HG02938 (cell line): Measurements from ENCODE around the gene GET3.
A peak's percentile ranks its signal among the peaks of the same experiment; 100 is the strongest.

Source experiments
- ATAC-seq: cut with Tn5 transposase; IDR thresholded peaks from one replicate; pipeline ENCODE4 v1.9.1; 2021; ENCODE audit warnings: mild to moderate bottlenecking, moderate library complexity; ENCODE audit not compliant: unreplicated experiment

Gene GET3

GRCh38 chr19:12750851-12751250 lies 13.6 kb downstream of the GET3 start:
- no peak for ATAC-seq

- ATAC-seq: no peak
These were observed 14.3 kb downstream of the GET3 start, which contains the start of gene BEST2 for GRCh38 chr19:12751635-12752034. BEST2 (plus strand) TSS chr19:12751791; CDS start chr19:12752593, 802 bp downstream.

- ATAC-seq: no peak
These were observed 14.9 kb downstream of the GET3 start for GRCh38 chr19:12752056-12752781.

DNA sequence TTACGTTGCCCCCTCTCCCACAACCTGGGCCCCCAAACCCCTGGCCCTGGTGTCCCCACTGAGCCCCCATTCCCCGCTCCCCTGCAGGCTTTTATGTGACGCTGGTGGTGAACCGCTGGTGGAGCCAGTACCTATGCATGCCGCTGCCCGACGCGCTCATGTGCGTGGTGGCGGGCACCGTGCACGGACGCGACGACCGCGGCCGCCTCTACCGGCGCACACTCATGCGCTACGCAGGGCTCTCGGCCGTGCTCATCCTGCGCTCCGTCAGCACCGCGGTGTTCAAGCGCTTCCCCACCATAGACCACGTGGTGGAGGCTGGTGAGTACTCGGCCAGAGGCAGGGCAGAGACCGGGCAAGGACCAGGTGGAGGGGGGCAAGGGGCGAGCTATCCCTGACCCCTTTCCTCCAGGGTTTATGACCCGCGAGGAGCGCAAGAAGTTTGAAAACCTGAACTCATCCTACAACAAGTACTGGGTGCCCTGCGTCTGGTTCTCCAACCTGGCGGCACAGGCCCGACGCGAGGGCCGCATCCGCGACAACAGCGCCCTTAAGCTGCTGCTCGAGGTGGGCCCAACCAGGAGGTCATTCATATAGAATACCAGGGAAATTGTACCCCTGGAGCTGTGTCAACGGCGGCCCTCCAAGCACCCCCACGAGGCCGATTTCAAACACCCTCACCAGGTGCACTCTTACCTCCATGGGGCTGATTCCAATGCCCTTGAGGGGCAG lies 17.3 kb downstream of the GET3 start:
- no peak for ATAC-seq

- no peak for ATAC-seq
These were observed 19.0 kb downstream of the GET3 start for GRCh38 chr19:12756150-12756883.

- no peak for ATAC-seq
These were observed 20.4 kb downstream of the GET3 start for GRCh38 chr19:12757544-12758274.

DNA sequence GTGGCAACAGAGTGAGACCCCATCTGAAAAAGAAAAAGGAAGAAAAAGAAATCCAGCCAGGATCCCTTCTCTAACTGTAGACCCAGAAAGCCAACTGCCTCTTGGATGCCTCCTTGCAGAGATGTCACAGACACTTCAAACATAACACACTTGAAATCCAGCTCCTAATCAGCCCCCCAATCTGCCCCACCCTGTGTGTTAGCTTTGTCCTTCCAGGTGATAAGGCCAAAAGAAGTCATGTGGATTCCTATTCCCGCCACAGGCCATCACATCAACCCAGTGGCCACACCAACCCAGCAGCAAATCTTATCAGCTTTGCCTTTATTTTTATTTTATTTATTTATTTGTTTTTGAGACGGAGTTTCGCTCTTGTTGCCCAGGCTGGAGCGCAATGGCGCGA lies 22.4 kb downstream of the GET3 start:
- ATAC-seq: no peak

DNA sequence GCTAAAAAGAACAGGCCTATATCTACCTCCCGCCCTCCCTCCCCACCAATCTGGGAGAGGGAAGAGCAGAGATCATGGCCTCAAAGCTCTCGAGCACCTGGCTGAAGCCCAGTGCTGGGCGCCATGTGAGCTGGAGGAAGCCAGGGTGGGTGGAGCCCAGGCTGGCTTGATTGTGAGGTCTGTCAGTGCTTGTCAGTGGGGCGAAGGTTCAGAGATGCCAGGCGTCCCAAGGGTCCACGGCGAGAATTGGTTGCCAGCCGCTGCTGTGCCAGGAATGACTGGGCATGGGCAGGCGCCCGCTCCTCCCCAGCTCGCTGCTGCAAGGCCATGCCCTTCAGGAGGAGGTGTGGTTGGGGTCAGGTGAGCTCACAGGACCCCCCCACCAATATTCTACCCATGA lies 25.8 kb downstream of the GET3 start:
- ATAC-seq: no peak

- ATAC-seq: no peak
These were observed 27.4 kb downstream of the GET3 start for GRCh38 chr19:12764698-12765097.

- no peak for ATAC-seq
These were observed 28.8 kb downstream of the GET3 start for GRCh38 chr19:12766051-12766521.

- ATAC-seq: no peak
These were observed 29.9 kb downstream of the GET3 start for GRCh38 chr19:12767150-12767549.

GRCh38 chr19:12767666-12768065 lies 30.4 kb downstream of the GET3 start:
- ATAC-seq: no peak

GRCh38 chr19:12769689-12770088 lies 32.4 kb downstream of the GET3 start:
- no peak for ATAC-seq

GRCh38 chr19:12770922-12771321 lies 33.6 kb downstream of the GET3 start:
- ATAC-seq: no peak

- ATAC-seq: no peak
These were observed 35.0 kb downstream of the GET3 start for GRCh38 chr19:12772323-12772722.

DNA sequence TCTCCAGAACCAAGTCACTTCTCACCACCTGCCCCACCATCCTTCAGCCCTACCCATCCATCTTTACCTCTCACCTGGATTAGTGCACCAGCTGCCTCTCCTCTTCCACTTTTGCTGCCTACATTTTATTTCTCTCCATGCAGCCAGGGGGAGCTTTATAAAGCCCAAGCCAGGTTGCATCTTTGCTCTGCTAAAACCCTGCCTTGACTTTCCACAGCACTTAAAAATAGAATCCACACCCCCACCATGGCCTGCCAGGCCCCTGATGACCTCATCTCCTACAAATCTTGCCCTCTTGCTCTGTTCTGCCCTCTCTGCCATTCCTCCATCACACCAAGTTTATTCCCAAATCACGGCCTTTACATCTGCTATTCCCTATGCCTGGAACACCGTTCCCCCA lies 36.3 kb downstream of the GET3 start:
- no peak for ATAC-seq

DNA sequence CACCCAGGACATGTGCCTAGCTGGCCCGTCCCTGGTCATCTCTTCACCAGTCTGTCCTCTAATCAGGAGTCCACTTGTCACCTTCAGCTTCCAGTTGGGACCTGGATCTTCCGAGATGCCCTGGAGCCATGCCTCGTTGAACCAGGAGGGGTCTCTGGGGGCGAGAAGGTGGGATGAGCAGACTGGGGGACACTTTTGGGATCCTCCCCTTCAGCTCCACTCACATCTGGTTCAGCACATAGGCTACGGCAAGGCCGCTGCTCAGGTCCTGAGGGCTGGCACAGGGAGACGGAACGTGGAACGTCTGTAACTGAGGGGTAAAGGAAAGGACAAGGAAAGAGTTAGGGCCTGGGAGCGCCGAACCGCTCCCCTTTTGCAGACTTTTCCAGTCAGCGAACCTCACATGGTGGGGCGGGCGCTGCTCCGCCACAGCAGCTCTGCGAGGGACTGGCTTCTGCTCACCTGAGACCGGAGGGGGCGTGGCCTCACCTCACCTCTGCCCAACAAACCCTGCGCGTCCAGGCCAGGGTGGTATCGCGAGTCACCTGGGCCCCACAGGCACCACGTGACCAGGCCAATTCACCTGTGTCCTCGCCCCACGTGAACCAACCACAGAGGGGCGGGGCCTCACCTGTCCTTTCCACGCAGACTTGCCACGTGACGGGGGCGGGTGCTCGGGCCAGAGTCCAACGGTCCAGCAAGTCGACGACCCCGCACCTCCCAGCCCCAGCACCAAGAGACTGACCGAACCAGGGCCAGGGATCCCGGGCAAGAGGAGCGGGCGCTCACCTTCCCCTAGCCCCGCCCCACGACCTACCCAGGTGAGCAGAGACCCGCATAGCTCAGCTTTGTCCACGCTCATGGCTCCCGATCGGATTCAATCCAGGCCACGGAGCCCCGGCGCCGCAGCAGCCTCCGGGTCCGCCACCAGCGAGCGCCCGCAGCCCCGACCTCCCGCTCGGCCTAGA lies 37.6 kb downstream of the GET3 start, which contains the start of gene HOOK2:
Gene HOOK2 (minus strand): TSS at position 965 of the 968 bp plus-strand sequence. CDS start 103 bp downstream, at position 862.
- ATAC-seq: peak; percentile 1

- ATAC-seq: no peak
These were observed 40.1 kb downstream of the GET3 start for GRCh38 chr19:12777217-12778016.
